Measurements from ENCODE around the gene ELL2.

ELL2 gene

DNA sequence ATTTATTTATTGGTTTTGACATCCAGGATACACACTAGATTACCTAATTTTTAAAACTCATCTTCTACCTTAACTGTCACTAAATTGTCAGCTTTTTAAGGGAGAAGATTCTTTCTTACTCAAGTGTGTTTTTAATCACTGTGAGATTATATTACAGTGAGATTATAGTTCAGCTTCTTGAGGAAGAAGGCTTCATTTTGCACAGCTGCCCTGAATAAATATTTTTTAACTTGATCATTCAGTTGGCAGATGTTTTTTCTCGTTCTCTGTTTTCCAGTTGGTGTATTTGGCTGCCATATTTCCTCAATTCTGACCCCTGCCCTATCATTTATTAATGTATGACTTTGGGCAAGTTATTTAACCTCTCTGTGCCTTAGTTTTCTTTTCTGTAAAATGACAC is 15.0 kb upstream of the ELL2 start:
- no peak for DNase-seq

- no peak for DNase-seq
Observed at GRCh38 chr5:95975703-95976102, 14.1 kb upstream of the ELL2 start.

GRCh38 chr5:95973793-95974325 is 12.2 kb upstream of the ELL2 start:
- no peak for DNase-seq

DNA sequence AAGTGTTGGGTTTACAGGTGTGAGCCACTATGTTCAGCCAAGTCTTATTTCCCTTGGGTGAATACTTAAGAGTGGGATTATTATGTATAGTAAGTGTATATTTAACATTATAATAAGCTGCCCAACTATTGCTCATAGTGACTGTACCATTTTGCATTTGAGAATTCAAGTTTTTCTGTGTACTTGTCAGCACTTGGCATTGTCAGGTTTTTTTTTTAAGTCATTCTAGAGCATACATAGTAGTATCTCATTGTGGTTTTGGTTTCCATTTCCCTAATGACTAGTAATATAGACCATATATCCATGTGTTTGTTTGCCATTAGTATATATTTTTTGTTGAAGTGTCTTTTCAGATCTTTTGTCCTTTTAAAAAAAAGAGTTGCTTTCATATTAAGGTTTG is 10.5 kb upstream of the ELL2 start:
- DNase-seq = no peak

DNA sequence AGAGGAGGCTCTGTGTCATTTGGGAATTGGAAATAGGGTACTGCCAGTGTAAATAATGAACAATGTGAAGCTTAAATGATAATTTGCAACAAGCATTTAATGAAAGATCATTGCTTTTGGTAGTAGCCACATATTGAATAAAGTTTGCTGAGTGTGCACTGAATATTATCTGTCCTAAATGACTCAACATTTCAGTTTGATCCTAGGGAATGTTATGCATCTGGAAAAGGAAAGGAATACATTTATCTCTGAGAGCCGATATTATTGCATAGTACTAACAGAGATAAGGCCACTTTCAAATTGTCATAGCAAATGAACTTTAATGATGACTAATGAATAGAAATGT is 8.7 kb upstream of the ELL2 start:
- DNase-seq = no peak

DNA sequence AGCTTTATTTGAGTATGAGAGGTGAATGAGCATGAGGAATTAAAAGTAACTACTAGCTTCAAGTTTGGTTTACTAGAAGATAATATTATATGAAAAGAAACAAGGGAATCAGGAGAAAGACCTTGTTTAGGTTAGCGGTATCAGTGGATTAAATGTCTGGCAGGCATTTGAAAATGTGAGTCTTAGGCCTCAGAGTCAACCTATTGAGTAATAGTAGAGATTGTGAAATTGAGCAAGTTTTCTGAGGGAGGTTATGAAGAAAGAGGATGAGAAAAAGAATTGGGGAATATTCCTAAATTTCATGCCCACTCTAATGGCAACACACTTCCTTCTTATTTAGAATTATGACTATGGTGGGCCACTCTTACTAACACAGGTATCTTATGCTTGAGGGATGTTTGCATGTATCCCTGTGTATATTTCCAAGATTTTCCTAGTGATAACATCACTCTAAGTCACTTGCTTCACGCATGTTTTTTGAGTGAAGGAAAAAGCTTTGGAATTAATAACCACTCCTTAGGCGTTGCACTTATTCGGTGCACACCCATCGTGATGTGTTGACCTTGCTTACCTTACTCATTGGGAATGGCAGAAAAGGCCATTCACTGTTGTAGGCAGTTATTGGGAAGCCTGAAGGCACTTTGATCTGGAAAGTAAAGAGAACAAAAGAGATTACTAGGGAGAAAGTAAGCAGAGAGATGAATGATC is 8.2 kb upstream of the ELL2 start:
- DNase-seq = no peak

DNA sequence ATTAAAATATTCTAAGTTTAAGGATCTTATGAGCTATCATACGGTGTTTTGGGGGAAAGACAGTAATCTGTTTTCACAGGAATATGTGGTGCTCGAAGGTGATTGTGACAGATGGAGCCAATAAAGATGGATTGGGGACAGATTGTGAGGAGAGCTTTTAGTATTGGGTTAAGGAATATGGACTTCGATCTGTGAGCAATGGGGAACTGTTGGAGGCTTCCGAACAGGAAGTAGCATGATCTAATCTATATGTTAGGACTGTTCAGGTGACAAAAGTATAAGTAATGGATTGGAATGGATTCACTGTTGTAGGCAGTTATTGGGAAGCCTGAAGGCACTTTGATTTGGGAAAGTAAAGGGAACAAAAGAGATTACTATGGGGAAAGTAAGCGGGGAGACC is 7.4 kb upstream of the ELL2 start:
- DNase-seq = no peak

DNA sequence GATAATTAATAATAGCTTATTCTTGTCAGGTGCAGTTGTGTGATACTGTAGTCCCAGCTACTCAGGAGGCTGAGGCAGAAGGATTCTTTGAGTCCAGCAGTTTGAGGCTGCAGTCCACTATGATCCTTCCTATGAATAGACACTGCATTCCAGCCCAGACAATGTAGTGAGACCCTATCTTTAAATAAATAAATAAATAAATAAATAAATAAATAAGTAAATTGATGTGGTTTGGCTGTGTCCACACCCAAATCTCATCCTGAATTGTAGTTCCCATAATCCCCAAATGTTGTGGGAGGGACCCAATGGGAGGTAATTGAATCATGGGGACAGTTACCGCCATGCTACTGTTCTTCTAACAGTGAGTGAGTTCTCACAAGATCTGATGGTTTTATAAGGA is 5.6 kb upstream of the ELL2 start:
- DNase-seq = no peak

DNA sequence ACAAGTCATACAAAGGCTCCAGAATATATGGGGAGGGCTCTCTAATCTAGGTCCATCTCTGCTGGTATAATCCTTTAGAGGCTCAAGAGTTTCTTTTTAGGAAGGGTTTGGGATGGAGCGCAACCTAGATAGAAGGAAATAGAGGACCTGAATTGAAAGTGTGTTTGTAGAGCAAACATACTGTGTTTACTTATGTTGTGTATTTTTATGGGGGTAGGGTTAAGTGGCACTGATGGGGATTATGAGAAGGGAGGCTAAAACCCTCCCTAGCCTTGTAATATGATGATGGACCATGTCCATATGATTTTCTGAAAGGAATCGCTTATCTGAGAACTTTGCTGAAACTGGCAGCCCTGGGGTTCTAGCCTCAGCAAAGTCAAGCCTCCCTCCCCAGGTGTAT is 4.4 kb upstream of the ELL2 start:
- no peak for DNase-seq

- no peak for DNase-seq
Observed at GRCh38 chr5:95963650-95964410, 2.2 kb upstream of the ELL2 start.

DNA sequence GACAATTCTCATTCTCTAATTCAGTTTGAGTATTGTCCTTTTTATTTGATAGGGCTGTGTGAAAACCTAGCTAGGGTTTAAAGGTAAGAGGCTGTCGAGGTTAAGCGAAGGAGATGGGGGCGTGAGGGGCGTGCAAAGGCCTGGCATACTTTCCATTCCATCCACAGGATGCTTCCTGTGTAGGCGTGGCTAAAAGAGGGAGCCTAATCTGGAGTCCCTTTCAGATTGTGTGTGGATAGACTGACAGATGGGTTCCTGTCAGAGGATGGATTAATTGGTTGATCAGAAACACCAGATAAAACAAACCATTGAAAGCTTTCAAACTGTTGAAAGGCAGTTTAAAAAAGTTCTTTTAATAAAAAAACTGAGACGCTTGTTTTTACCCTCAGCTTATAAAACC is 1.1 kb upstream of the ELL2 start:
- DNase-seq = no peak

DNA sequence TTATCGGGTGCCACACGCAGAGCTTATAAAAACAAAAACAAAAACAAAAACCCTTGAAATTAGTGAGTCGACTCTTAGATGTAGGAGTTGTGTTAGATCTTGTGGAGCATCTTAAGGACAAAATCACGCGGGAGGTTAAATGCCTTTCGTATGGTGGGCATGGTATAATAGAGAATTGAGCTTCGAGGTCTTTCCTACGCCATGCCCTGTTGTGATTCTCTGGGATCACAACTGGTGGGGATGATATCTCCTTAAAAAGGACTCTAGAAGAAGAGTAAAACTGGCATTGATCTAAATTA is 773 bp upstream of the ELL2 start:
- no peak for DNase-seq

- peak; percentile 85 for DNase-seq
Observed at GRCh38 chr5:95960667-95961616, 709 bp downstream of the ELL2 start.

DNA sequence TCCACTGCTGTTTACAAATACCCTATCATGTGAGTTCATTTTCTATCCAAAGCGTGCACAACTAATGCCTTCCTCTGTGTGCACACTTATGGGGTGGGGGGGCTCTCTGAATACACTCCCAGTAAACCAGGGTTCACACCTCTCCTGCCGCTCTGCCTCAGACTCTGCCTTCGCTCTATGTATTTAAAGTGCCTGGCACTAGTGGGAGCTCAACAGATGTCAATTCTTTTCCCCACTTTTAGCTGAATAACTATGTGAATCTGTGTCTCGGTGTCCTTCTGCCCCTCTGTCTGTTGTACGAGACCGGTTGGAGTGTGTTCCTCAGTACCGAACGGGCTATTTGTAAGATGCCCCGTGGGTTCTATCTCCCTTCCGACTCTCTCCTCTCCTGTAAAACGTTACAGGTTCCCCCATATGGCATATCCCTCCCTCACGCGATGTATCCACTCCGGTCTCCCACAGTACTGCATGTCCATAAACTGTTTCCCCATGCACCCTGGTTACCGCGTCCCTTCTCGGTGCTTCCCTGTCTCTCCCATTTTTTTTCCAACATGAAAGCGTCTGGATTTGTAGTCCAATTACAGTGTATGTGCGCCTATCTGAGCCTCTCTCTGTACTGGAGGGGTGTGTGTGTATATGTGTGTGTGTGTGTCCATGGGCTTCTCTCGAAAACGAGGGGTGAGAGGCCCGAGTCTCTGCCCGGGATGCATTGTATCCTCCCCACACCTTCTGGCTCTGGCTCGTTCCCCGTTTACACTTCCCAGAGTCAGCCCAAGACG is 1.6 kb downstream of the ELL2 start:
- DNase-seq = peak; percentile 59

- DNase-seq = peak; percentile 45
Observed at GRCh38 chr5:95959051-95959887, 2.4 kb downstream of the ELL2 start.

- no peak for DNase-seq
Observed at GRCh38 chr5:95958310-95959014, 3.2 kb downstream of the ELL2 start.

DNA sequence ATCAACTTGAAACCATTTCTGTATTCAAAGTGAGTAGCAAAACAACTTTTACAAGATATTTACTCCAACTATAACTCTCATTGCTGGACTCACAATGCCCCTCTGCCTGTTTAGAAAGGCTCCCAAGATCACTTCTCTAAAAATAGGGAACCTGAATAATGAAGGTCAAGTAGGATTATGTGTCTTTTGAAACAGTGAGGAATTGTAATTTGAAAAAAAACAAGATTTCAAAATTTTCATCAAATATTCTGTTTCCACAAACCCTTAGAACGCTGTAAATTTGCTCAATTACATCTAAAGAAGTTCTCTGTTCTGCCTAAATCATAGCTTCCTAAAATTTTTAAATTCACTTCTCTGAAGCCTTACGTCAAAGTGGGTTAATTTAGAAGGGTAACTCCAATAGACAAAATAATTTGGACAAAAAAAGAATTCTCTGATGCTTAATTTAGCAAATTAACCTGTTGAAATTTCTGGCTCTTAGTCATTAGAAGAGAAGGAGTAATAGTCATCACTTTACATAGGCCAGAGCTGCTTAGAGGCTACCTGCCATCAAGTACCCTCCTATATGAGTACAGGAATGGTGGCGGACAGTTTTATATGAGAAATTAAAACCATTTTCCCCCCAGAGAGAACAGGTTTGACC is 4.0 kb downstream of the ELL2 start:
- DNase-seq = no peak

DNA sequence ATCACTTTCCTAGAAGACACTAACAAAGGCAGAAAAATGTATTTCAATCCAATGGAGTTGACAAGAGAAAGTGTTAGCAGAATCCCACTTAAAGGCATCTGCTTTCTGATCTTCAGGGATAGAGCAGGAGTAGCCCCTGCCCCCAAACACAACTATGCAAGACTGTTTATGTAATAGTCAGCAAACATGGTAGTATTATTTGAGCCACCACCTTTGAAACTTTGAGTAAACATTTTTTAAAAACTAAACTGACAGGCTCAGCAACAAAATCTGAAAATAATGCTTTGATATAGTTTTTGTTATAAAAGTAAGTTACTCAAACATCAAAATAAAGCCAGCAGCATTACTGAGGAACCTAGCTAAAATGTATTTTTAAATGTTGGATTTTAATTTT is 4.8 kb downstream of the ELL2 start:
- no peak for DNase-seq

DNA sequence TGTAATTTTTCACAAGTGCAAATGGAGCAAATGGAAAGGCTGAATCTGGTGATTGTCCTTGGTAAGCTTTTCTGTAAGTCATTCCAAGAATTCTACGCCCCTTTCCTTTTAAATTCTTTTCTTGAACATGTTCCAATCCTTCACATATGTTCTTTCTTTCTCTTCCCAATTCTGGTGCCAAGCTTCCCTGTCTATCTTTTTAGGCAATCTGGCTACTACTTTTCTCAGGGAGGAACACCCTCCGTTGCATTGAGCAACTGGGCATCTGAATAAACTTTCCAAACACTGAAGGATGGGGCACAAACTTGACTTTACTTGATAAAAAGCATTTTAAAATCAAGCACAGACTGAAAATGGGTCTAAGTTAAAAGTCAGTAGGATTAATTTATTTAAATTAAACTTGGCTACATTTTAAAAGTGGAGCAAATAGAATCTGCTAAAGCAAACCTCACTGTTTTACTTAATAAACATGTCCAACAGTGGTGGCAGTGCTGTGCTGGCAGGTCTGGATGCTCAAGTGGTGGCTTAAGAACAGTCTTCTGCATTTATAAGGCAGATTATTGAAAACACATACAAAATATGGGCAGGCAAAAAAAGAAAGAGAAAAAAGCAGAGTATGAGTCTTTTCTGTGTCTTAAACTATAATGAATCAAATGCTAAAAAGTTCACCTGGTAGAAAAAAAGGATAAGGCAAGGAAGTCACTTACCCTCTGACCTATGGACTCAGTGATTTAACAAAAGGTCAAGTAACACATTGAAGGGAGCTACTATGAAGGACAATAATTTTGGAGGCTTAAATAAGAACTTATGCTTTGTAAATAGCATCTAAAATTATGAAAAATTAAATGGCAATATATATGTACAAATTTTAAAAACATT is 5.4 kb downstream of the ELL2 start:
- DNase-seq = no peak

DNA sequence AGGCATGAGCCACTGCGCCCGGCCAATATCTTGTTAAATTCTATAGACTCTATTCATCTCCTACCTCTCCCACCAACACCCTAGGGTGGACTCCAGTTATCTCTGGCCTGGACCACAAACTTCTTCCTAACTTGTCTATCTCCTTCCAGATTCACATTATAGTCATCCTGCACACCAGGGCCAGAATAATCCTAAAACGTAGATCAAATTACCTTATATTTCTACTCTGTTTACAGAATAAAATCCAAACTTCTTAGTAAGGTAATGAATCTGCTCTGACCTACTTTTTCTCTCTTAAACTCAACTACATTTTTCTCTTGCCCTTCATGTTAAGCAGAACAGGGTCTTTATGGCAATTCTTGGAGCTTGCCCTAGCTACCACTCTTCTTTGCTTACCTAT is 6.9 kb downstream of the ELL2 start:
- no peak for DNase-seq
